ENCODE measurements around the gene AMELX. TPM values are rescaled to one million over a fixed set of nuclear protein-coding genes. Genes with fewer than 3 reads are reported as not detected.

Gene AMELX
- total and polyA plus RNA-seq, 4 donors = not detected

DNA sequence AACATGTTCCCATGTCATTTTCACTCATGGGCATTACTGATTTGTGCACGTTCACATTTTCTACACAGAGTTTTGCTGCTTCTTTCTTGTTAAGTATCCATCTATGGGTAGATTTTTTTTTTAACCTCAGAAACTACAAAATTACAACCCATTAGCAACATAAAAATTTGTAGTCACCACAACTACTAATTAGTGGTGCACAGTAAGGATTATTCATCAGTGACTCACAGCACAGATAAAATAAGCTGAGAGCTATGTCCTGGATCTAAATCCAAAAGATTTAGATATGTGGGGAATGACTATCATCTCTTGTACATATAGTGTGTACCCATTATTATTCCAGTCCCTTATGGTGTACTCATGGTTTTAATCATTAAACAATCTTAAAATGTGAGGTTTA lies 19.7 kb upstream of the AMELX start:
- DNase-seq (no peak), ATAC-seq (ENCODE audit: insufficient read depth, low FRiP score) (no peak)
- Histone ChIP-seq H3K4me3 (no peak overlapping the region), H3K27me3 (ENCODE audit: control insufficient read depth in 3 of 3, insufficient read depth in 3 of 3, low read length in 2 of 3) (peaks cover 0 to 54% (median 12%) of the 10 kb centered on the region in 3 donors), H3K9ac (ENCODE audit: insufficient read depth in 1 of 2, low read length in 2 of 2) (no peak overlapping the region), H3K9me3 (ENCODE audit: control insufficient read depth in 4 of 4, insufficient read depth in 3 of 4, low read length in 3 of 4) (no peaks in the 10 kb centered on the region), H3K27ac (ENCODE audit: low read depth in 1 of 2, low read length in 1 of 2) (no peak overlapping the region), H3K4me1 (ENCODE audit: control insufficient read depth in 5 of 5, insufficient read depth in 5 of 5, low read length in 5 of 5) (peaks cover 0 to 2% (median 0%) of the 10 kb centered on the region in 5 donors), H3K36me3 (ENCODE audit: control insufficient read depth in 4 of 4, insufficient read depth in 4 of 4, low read length in 4 of 4) (no peaks in the 10 kb centered on the region)
- TF ChIP-seq, protein P1, sequence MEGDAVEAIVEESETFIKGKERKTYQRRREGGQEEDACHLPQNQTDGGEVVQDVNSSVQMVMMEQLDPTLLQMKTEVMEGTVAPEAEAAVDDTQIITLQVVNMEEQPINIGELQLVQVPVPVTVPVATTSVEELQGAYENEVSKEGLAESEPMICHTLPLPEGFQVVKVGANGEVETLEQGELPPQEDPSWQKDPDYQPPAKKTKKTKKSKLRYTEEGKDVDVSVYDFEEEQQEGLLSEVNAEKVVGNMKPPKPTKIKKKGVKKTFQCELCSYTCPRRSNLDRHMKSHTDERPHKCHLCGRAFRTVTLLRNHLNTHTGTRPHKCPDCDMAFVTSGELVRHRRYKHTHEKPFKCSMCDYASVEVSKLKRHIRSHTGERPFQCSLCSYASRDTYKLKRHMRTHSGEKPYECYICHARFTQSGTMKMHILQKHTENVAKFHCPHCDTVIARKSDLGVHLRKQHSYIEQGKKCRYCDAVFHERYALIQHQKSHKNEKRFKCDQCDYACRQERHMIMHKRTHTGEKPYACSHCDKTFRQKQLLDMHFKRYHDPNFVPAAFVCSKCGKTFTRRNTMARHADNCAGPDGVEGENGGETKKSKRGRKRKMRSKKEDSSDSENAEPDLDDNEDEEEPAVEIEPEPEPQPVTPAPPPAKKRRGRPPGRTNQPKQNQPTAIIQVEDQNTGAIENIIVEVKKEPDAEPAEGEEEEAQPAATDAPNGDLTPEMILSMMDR (IDR thresholded peaks at IDR 0.05; ENCODE audit: control extremely low read depth, extremely low read depth) = no peak
- 67 to 91% methylated on average over 1 of the region's 1 CpG for WGBS, 2 donors

DNA sequence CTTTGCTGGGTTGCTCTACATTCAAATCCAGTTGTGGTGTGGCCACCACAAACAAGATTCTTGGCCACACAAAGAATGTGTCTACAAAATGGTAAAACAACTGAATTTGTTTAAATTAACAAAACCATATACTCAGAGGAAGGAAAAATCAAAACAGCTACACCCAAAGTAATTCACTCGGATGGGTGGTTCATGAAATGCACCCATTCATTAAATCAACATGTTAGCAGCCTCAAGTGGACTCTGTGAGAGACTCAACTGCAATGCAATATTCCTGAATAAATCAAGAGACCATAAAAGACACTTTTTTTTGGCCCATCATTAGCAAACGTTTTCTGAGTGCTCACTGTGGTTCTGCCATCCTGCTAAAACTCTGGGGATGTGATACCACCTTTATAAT lies 11.2 kb upstream of the AMELX start:
- no peak overlapping the region for H3K9ac ChIP-seq (ENCODE audit: insufficient read depth in 1 of 2, low read length in 2 of 2)
- H3K27ac ChIP-seq (ENCODE audit: low read depth in 1 of 2, low read length in 1 of 2) = no peak overlapping the region
- TF ChIP-seq, protein P1 (IDR thresholded peaks at IDR 0.05; ENCODE audit: control extremely low read depth, extremely low read depth) = no peak
- no peak overlapping the region for H3K4me3 ChIP-seq
- peaks cover 0 to 27% (median 10%) of the 10 kb centered on the region in 3 donors for H3K27me3 ChIP-seq (ENCODE audit: control insufficient read depth in 3 of 3, insufficient read depth in 3 of 3, low read length in 2 of 3)
- H3K9me3 ChIP-seq (ENCODE audit: control insufficient read depth in 4 of 4, insufficient read depth in 3 of 4, low read length in 3 of 4) = no peaks in the 10 kb centered on the region
- H3K4me1 ChIP-seq (ENCODE audit: control insufficient read depth in 5 of 5, insufficient read depth in 5 of 5, low read length in 5 of 5) = no peaks in the 10 kb centered on the region
- no peaks in the 10 kb centered on the region for H3K36me3 ChIP-seq (ENCODE audit: control insufficient read depth in 4 of 4, insufficient read depth in 4 of 4, low read length in 4 of 4)
- ATAC-seq (ENCODE audit: insufficient read depth, low FRiP score) = no peak
- 33 to 64% methylated on average over 2 of the region's 2 CpGs for WGBS, 2 donors
- DNase-seq = no peak

DNA sequence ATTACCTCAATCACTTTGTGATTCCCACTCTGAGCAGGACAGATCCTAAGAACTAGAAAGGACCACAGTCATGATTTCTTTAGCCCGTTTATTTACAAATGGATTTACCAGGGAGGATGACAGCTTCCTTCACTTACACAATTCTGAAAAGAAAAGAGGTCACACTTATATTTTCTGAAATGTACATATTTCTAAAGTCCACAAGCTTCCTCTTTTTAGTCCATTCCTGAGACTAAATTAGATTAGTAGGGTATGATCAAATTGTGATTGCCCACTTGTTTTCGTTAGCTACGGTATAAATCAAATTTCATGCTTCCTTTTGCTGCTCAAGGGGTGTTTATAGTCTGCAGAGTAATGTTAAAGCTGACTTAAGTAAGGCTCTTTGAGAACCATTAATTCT lies 7.6 kb upstream of the AMELX start:
- DNase-seq (no peak), ATAC-seq (ENCODE audit: insufficient read depth, low FRiP score) (no peak)
- Histone ChIP-seq H3K4me1 (ENCODE audit: control insufficient read depth in 5 of 5, insufficient read depth in 5 of 5, low read length in 5 of 5) (peaks cover 0 to 2% (median 0%) of the 10 kb centered on the region in 5 donors), H3K36me3 (ENCODE audit: control insufficient read depth in 4 of 4, insufficient read depth in 4 of 4, low read length in 4 of 4) (no peaks in the 10 kb centered on the region), H3K9ac (ENCODE audit: insufficient read depth in 1 of 2, low read length in 2 of 2) (no peak overlapping the region), H3K9me3 (ENCODE audit: control insufficient read depth in 4 of 4, insufficient read depth in 3 of 4, low read length in 3 of 4) (no peaks in the 10 kb centered on the region), H3K27me3 (ENCODE audit: control insufficient read depth in 3 of 3, insufficient read depth in 3 of 3, low read length in 2 of 3) (peaks cover 0 to 22% (median 6%) of the 10 kb centered on the region in 3 donors), H3K4me3 (no peak overlapping the region), H3K27ac (ENCODE audit: low read depth in 1 of 2, low read length in 1 of 2) (no peak overlapping the region)
- TF ChIP-seq, protein P1 (IDR thresholded peaks at IDR 0.05; ENCODE audit: control extremely low read depth, extremely low read depth) = no peak
- WGBS, 2 donors = 39 to 65% methylated on average over 3 of the region's 3 CpGs

DNA sequence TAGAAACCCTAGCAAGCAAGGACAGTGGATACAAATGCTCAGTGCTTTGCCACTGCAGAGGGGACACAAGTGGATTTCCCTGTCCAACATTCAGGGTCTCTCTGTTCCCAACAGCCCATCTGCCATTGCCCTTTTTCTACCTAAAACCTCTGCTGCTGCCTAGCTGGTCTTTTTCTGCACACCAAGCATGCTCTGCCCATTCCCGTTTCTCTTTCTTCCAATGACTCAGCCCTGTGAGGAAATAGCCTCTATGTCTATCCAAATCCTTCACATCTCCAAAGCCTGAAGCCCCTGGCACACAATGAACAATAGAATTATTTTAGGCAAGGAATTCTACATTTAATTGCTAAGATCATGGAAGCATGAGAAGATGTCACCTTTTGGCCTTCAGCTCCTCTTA lies 5.7 kb upstream of the AMELX start:
- Histone ChIP-seq H3K4me1 (ENCODE audit: control insufficient read depth in 5 of 5, insufficient read depth in 5 of 5, low read length in 5 of 5) (peaks cover 0 to 3% (median 0%) of the 10 kb centered on the region in 5 donors), H3K9me3 (ENCODE audit: control insufficient read depth in 4 of 4, insufficient read depth in 3 of 4, low read length in 3 of 4) (no peaks in the 10 kb centered on the region), H3K36me3 (ENCODE audit: control insufficient read depth in 4 of 4, insufficient read depth in 4 of 4, low read length in 4 of 4) (no peaks in the 10 kb centered on the region), H3K27ac (ENCODE audit: low read depth in 1 of 2, low read length in 1 of 2) (no peak overlapping the region), H3K27me3 (ENCODE audit: control insufficient read depth in 3 of 3, insufficient read depth in 3 of 3, low read length in 2 of 3) (peaks cover 0 to 33% (median 4%) of the 10 kb centered on the region in 3 donors), H3K9ac (ENCODE audit: insufficient read depth in 1 of 2, low read length in 2 of 2) (no peak overlapping the region), H3K4me3 (no peak overlapping the region)
- TF ChIP-seq, protein P1 (IDR thresholded peaks at IDR 0.05; ENCODE audit: control extremely low read depth, extremely low read depth) = no peak
- WGBS, 2 donors = 53 to 76% methylated on average over 1 of the region's 1 CpG
- no peak for DNase-seq
- ATAC-seq (ENCODE audit: insufficient read depth, low FRiP score) = no peak
